Mononuclear cell (primary cell): ENCODE measurements around the gene LGALS3. TPM values are rescaled to one million over a fixed set of nuclear protein-coding genes. Genes with fewer than 3 reads are reported as not detected.

Experiments used
- H3K27me3 ChIP-seq: 2 replicates; pipeline ENCODE4 v1.6.0; 2011; ENCODE audit warnings: low read length, control low read depth; ENCODE audit not compliant: insufficient read depth
- H3K4me1 ChIP-seq: 2 replicates; pipeline ENCODE4 v1.5.1; 2011; ENCODE audit warnings: mild to moderate bottlenecking, low read length, control low read depth; ENCODE audit not compliant: insufficient read depth
- H3K4me3 ChIP-seq: 2 replicates; pipeline ENCODE4 v1.5.1; 2011; ENCODE audit warnings: mild to moderate bottlenecking, low read length, moderate library complexity
- H3K9me3 ChIP-seq: 2 replicates; pipeline ENCODE4 v1.5.1; 2011; ENCODE audit warnings: low read depth, mild to moderate bottlenecking, control low read depth, low read length
- total RNA-seq: library from RNA; depleted of rRNA; stranded (reverse); fragments of >200 nt; gene quantifications from one replicate; pipeline ENCODE4 v1.2.3, GENCODE V29; 2012

Gene LGALS3
- total RNA-seq, 1 donor, result 126 TPM

DNA sequence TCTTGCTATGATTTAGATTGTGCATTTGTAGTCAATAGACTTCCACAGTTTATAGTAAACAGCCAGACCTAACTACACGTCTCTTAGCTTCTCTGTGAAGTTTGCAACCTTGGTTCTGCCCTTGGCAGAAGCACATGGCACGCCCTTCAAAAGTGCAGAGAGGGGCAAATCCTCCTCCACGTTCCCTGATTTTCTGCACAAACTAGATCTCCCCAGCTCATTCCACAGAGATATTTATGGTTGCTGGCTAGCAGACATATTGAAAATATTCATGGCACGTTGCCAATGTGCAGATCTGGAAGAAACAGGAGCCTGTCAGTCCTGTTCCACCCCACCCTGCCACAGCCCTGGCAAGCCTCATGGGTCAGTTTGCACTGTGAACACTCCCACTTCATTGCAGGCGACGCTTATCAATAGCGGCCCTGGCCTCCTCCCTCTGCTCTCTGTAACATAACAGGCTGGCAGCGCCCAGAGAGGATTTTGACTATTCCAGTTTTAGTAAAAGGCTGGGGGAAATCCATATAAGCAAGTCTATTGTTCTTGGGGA, 6.5 kb upstream of the LGALS3 start:
- no peaks in the 10 kb centered on the region for H3K9me3 ChIP-seq
- peaks cover 90% of the 10 kb centered on the region for H3K4me1 ChIP-seq
- H3K27me3 ChIP-seq, result no peaks in the 10 kb centered on the region
- H3K4me3 ChIP-seq, result no peak overlapping the region

GRCh38 chr14:55123101-55123500, 6.0 kb upstream of the LGALS3 start:
- Histone ChIP-seq H3K4me1 (peaks cover 90% of the 10 kb centered on the region), H3K9me3 (no peaks in the 10 kb centered on the region), H3K27me3 (no peaks in the 10 kb centered on the region), H3K4me3 (no peak overlapping the region)

DNA sequence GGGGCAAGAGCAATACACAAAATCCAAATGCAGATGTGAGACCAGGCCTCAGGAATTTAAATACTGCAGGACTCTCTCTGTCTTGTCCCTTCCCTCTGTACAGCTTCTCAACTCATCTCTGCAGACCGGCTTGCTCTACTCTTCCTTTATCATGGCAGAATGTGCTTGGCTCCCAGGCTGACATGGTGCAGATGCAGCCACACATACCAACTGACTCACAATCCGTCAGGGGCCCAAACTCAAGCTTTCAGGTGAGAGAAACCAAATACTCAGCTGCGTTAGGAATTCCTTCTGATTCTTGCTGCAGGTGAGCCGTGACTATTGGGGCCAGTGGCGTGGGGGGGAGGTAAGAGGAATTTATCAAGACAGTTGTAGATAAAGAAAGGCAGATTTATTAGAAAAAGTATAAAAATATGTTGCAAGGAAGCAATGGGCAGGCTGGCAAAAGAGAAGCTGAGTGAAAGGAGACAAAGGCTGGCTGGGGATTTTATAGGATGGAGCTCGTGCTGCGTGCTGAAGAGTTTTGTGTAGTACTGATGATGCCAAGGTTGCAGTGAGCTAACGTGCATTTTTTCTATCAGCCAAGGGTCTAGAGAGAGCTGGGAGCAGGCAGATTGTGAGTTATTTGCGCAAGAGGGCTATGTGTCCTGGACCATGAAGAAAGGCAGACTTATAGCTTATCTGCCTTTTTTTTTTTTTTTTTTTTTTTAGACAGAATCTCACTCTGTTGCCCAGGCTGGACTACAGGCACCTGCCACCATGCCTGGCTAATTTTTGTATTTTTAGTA, 5.0 kb upstream of the LGALS3 start:
- no peak overlapping the region for H3K4me3 ChIP-seq
- H3K27me3 ChIP-seq, result no peaks in the 10 kb centered on the region
- peaks cover 90% of the 10 kb centered on the region for H3K4me1 ChIP-seq
- no peaks in the 10 kb centered on the region for H3K9me3 ChIP-seq

DNA sequence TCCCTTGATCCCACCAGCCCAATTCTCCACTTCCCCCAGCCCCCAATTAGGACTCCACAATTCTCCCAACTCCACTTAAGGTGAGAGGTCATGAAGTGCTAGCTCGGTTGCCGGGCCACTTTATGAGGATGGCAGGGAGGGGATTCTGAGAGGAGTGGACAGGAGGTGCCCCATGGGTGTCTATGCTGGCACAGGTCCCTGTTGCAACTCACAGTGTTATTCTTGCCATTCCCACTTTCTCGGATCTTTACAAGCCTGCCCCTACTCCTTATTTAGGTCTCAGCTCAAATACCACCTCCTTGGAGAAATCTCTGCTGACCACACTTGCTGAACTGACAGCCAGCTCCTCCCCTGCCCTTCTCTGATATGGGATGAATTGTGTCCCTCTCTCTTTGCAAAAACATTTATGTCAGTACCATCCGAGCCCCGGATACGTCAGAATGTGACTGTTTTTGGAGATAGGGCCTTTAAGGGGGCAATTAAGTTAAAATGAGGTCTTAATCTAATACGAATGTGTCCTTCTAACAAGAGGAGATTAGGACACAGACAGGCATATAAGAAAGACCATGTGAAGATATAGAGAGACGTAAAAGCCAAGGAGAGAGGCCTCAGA, 4.2 kb upstream of the LGALS3 start:
- H3K9me3 ChIP-seq, result no peaks in the 10 kb centered on the region
- no peaks in the 10 kb centered on the region for H3K27me3 ChIP-seq
- H3K4me1 ChIP-seq, result peaks cover 85% of the 10 kb centered on the region
- no peak overlapping the region for H3K4me3 ChIP-seq

GRCh38 chr14:55125403-55125802, 3.6 kb upstream of the LGALS3 start:
- Histone ChIP-seq H3K4me1 (peaks cover 85% of the 10 kb centered on the region), H3K9me3 (no peaks in the 10 kb centered on the region), H3K4me3 (no peak overlapping the region), H3K27me3 (no peaks in the 10 kb centered on the region)

GRCh38 chr14:55126034-55126433, 3.0 kb upstream of the LGALS3 start:
- Histone ChIP-seq H3K4me1 (peaks cover 85% of the 10 kb centered on the region), H3K9me3 (no peaks in the 10 kb centered on the region), H3K4me3 (no peak overlapping the region), H3K27me3 (no peaks in the 10 kb centered on the region)

GRCh38 chr14:55126932-55127459, 2.1 kb upstream of the LGALS3 start:
- H3K4me1 ChIP-seq, result peaks cover 85% of the 10 kb centered on the region
- H3K4me3 ChIP-seq, result no peak overlapping the region
- no peaks in the 10 kb centered on the region for H3K27me3 ChIP-seq
- H3K9me3 ChIP-seq, result no peaks in the 10 kb centered on the region

DNA sequence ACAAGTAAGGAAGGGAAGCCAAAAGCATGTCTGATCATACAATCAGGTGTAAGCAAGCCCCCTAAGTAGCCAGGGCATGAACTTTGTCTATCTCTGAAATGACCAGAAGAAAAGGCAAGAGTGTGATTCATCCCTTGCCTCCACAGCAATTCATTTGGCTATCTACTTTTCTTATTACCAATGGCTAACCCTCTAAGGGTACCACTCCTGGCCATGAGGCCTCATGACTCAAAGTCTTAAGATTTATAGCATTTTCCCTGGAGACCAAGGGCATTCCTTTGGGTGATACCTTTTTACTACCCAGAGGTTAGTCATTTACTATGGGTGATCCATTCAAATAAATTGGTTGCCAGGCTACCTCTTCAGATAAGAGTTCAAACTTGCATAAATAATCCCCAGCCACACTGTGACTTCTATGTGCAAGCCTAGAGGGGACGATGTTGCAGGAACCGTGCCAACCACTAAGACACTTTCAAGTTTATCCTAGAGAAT, 1.5 kb upstream of the LGALS3 start:
- Histone ChIP-seq H3K4me1 (peaks cover 82% of the 10 kb centered on the region), H3K4me3 (no peak overlapping the region), H3K27me3 (no peaks in the 10 kb centered on the region), H3K9me3 (no peaks in the 10 kb centered on the region)

GRCh38 chr14:55128386-55129085, 516 bp upstream of the LGALS3 start:
- Histone ChIP-seq H3K4me3 (peak overlapping the region; percentile 53), H3K9me3 (no peaks in the 10 kb centered on the region), H3K4me1 (peaks cover 81% of the 10 kb centered on the region), H3K27me3 (no peaks in the 10 kb centered on the region)

DNA sequence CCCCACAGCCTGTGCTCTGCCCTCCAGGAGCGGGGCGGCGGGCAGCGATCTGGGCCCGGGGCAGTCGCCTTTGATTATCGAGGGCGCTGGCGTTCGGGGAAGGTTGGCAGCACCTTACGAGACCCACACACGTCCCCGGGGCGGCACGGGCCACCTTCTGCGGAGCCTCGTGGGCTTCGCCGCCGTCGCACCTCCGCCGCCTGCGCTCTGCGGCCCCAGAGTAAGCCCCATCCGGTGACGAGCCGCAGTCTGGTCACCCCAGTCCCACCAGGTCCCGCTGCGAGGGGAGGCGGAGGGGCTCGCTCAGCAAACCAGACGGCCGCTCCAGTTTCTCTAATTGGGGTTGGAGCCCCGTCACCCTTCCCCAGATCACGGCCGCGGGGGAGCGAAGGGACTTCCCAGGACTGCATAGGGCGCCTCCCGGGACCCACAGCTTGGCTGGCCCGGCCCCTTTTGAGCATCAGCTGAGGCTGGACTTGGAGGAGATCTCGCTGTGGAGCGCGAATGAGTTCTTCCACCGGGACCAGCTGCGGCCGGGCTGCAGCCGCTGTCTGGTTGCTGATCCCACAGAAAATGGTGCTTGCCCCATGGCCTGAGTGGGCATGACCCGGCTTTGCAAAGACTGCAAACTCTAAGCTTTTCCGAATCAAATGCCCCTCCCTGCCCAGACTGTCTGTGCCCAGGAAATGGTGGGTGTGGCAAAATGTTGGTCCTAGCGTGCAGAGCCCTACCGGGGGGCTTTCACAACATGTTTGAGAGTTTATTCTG, 560 bp downstream of the LGALS3 start:
- no peaks in the 10 kb centered on the region for H3K9me3 ChIP-seq
- H3K4me3 ChIP-seq, result peak overlapping the region; percentile 53
- H3K27me3 ChIP-seq, result no peaks in the 10 kb centered on the region
- H3K4me1 ChIP-seq, result peaks cover 74% of the 10 kb centered on the region

GRCh38 chr14:55130196-55130550, 1.1 kb downstream of the LGALS3 start:
- Histone ChIP-seq H3K4me1 (peaks cover 69% of the 10 kb centered on the region), H3K27me3 (no peaks in the 10 kb centered on the region), H3K9me3 (no peaks in the 10 kb centered on the region), H3K4me3 (peak overlapping the region; percentile 53)

DNA sequence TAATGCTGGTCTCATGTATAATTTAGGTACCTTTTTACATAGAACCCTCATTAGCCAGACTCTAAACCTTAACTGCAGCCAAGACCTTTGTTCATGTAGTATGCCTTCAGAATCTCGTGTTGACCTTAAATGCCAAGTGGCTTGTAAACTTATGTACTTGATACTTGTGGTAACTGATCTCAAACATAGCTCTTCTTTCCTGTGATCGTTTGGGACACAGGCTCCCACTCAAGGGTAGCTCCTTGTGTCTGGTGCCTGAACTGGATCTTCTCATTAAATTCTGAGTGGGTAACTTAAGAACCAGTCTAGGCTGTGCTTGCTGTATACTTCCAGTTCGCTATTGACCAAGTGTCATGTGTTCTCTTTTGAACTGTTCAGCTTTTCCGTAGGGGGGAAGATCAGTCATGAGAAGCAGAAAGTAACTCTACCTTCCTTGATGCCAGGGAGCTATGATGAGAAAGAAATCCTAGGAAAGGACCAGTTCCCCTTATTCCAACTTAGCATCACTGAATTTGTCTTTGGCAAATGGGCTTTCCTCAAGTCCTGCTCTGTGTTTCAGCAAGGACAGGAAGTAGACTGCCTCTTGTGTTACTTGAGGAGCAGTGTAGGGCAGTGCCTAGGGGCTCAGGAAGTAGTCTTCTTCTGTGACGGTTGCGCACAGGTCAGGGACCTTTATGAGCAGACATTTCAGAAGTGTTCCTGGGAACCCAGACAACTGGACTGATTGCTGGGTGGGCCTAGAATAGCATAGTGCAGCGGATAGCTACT, 2.5 kb downstream of the LGALS3 start:
- no peaks in the 10 kb centered on the region for H3K9me3 ChIP-seq
- no peak overlapping the region for H3K4me3 ChIP-seq
- H3K27me3 ChIP-seq, result no peaks in the 10 kb centered on the region
- H3K4me1 ChIP-seq, result peaks cover 55% of the 10 kb centered on the region

DNA sequence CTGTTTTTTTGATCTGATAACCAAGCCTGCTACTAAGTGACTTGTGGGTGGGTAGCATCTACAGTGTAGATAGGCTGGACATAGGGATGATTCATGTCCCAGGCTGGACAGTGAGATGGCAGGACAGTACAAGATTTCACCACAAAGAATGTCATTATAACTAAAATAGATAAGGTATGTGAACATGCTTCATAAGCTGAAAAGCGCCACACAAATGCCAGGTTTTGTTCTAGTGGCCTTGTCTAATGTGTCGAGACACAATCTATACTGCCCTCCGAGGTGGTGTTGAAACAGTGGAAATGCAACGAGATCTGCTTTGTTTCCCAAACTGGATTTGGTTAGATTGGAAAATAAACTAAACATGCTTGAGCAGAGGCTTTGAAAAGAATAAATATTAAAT, 4.4 kb downstream of the LGALS3 start:
- H3K27me3 ChIP-seq, result no peaks in the 10 kb centered on the region
- H3K9me3 ChIP-seq, result no peaks in the 10 kb centered on the region
- H3K4me1 ChIP-seq, result peaks cover 41% of the 10 kb centered on the region
- H3K4me3 ChIP-seq, result no peak overlapping the region

DNA sequence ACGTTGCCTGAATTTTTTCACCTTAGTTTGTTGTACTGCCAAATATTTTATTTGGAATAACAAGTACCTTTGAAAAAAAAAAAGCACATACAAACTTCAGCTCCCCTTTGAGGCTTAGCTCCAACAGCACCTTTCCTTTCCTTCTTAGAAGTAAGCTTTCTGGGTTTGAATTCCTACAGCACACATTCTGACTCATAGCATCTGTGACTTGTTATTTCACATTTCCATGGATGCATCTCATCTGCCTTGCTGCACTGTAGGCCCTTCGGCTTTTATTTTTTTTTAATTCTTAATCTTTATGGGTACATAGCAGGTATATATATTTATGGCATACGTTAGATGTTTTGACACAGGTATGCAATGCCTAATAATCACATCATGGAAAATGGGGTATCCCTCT, 7.2 kb downstream of the LGALS3 start:
- H3K4me1 ChIP-seq, result peaks cover 27% of the 10 kb centered on the region
- no peak overlapping the region for H3K4me3 ChIP-seq
- H3K9me3 ChIP-seq, result no peaks in the 10 kb centered on the region
- no peaks in the 10 kb centered on the region for H3K27me3 ChIP-seq
